Stimulated activated CD4-positive, alpha-beta T cell treated with anti-CD3 and anti-CD28 coated beads, TNF-alpha, amount 100 ng/mL, for 24 hours (primary cell): ENCODE measurements around the gene IDE.
"Not testable (repeated sequence)": the region's sequence is repeated elsewhere in the genome, so short reads cannot be mapped to it uniquely, and the experiment has no call there.

Source experiments
- DNase-seq, 3 experiments: peaks; one replicate each; pipeline ENCODE4 v3.0.0-alpha.2; 2020; ENCODE audit warnings: low read depth in 3 of 3

IDE gene

GRCh38 chr10:92490387-92490786, 83.5 kb downstream of the IDE start:
- no peak for DNase-seq

- no peak for DNase-seq
Measured at GRCh38 chr10:92486637-92487036, 87.3 kb downstream of the IDE start.

- no peak for DNase-seq
Measured at GRCh38 chr10:92483539-92483938, 90.4 kb downstream of the IDE start.

GRCh38 chr10:92480413-92480812, 93.5 kb downstream of the IDE start:
- no peak for DNase-seq

- no peak for DNase-seq
Measured at GRCh38 chr10:92479547-92479946, 94.3 kb downstream of the IDE start.

GRCh38 chr10:92478536-92478935, 95.4 kb downstream of the IDE start:
- no peak for DNase-seq

GRCh38 chr10:92475357-92475868, 98.5 kb downstream of the IDE start:
- DNase-seq: no peak

- DNase-seq: no peak
Measured at GRCh38 chr10:92470026-92470425, 103.9 kb downstream of the IDE start.

GRCh38 chr10:92464364-92464763, 109.5 kb downstream of the IDE start:
- no peak for DNase-seq

GRCh38 chr10:92463582-92463981, 110.3 kb downstream of the IDE start:
- no peak for DNase-seq

GRCh38 chr10:92454955-92455354, 118.9 kb downstream of the IDE start:
- not testable (repeated sequence) for DNase-seq

GRCh38 chr10:92452313-92452712, 121.6 kb downstream of the IDE start:
- no peak for DNase-seq

GRCh38 chr10:92451431-92451830, 122.5 kb downstream of the IDE start:
- no peak for DNase-seq

GRCh38 chr10:92450896-92451295, 123.0 kb downstream of the IDE start:
- no peak for DNase-seq

- DNase-seq: no peak
Measured at GRCh38 chr10:92440578-92440977, 133.3 kb downstream of the IDE start.

GRCh38 chr10:92438220-92438619, 135.7 kb downstream of the IDE start:
- no peak for DNase-seq

- no peak for DNase-seq
Measured at GRCh38 chr10:92436611-92437010, 137.3 kb downstream of the IDE start.

- DNase-seq: not testable (repeated sequence)
Measured at GRCh38 chr10:92436065-92436464, 137.8 kb downstream of the IDE start.

GRCh38 chr10:92434385-92434784, 139.5 kb downstream of the IDE start:
- DNase-seq: no peak

GRCh38 chr10:92432596-92432995, 141.3 kb downstream of the IDE start:
- DNase-seq: no peak

GRCh38 chr10:92430103-92430502, 143.8 kb downstream of the IDE start:
- DNase-seq: no peak

- DNase-seq: no peak
Measured at GRCh38 chr10:92421550-92421949, 152.3 kb downstream of the IDE start.

- no peak for DNase-seq
Measured at GRCh38 chr10:92420546-92421275, 153.2 kb downstream of the IDE start.
